ENCODE results near the gene WDR91. TPM values are rescaled to one million over a fixed set of nuclear protein-coding genes. Genes with fewer than 3 reads are reported as not detected.

Gene WDR91
- total RNA-seq, 4 donors from 2014 or later = 18.7 to 37.1 (median 30.0) TPM

DNA sequence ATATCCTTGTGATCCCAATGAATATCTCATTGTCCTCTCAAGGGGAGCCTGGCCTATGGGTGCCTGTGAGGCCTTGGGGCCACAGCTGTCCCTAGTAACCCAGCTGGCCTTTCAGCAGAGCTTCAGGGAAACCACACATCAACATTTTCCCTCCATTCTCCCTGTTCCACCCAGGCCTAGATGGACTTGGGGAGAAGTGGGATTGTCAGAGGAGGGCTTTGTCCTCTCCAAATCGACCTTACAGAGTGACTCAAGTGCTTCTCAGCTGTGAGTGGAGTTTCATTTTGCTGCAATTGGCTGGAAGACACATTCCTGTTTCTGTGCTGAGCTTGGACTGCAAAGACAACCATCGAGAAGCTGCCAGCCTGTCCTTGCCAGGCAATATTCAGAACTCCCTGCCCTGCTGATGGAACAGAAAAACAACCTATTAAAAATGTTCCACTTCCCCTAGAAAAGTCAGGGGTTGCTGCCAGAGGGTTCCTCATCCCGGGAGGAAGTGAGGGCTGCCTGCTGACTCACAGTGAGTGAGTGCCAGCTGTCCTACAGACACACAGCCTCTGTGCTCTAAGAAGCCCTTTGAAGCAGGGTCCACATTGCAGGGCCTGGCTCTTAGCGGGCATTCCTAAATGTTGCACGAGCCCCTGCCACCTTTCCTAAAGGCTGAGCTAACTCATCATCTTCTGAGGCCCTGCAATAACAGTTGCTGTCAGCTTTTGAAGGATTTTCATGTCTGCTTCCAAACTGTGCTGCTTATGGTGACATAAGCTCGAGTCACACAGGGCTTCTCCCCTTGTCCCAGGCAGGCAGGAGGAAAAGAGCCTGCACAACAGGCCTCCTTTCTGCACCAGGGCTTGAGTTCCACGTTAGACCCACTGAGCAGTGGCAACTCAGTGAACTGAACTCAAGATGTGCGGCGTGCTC, 42.8 kb upstream of the WDR91 start:
- no peak overlapping the region for H3K4me3 ChIP-seq
- 40% methylated on average over 1 of the region's 9 CpGs; no CpG with 5 or more reads in 1 of the 2 donors for WGBS, 2 donors (ENCODE audit: low coverage in 1 of 2)
- peaks cover 3 to 31% (median 20%) of the 10 kb centered on the region in 3 donors for H3K4me1 ChIP-seq
- H3K36me3 ChIP-seq = no peaks in the 10 kb centered on the region
- H3K9me3 ChIP-seq = no peaks in the 10 kb centered on the region
- H3K27me3 ChIP-seq = no peaks in the 10 kb centered on the region
- TF ChIP-seq POLR2AphosphoS5 (IDR thresholded peaks at IDR 0.05) (peak; percentile 50), EP300 (IDR thresholded peaks at IDR 0.05) (no peak)
- ATAC-seq = peak; percentile 88
- peak overlapping the region; percentile 80 to 89 (median 84) for H3K27ac ChIP-seq

DNA sequence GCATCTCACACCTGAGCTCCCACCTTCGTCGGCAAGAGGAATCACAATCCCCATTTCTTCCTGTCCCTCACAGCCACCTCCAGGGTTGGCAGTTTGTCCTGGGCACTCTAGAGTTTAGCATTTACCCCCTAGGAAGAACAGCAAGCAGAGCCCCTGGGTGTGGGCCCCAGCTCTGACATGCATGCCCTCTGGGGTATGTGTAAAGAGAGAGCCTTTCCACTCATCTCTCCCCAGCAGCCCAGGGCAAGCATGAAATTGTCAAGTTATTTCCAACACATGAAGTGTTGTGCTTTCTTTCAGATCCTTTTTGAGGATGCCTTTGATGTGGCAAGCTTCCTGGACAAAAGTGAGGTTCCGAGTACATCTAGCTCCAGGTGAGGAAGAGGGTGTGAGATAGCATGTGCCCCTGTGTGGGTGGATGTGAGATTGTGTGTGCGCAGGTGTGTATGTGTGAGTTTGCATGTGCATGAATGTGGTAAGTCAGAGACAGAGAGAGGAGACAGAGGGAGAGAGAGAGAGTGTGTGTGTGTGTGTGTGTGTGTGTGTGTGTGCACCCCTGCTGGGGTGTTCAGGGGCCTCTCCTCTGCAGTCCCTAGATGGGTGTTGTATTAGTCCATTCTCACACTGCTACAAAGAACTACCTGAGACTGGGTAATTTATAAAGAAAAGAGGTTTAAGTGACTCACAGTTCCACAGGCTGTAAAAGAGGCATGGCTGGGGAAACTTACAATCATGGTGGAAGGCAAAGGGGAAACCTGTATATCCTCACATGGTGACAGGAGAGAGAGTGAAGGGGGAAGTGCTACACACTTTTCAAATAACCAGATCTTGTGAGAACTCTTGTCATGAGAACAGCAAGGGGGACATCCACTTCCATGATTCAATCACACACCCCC, 40.4 kb upstream of the WDR91 start:
- no peak for ATAC-seq
- H3K27me3 ChIP-seq = no peaks in the 10 kb centered on the region

DNA sequence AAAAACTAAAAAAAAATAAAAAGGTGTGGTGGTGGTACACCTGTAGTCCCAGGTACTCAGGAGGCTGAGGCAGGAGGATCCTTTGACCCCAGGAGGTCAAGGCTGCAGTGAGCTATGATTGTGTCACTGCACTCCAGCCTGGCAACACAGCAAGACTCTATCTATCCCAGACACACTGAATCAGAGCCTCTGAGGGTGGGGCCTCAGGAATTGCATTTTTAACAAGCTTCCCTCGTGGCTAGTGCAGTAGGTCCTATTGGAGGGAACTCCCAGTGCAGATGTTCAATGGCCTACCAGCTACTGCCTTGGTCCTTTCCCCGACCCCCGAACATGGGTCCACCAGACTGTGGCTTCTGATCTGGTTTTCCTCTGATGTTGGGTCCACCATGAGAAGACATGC, 37.2 kb upstream of the WDR91 start:
- Histone ChIP-seq H3K27me3 (no peaks in the 10 kb centered on the region), H3K4me3 (no peak overlapping the region), H3K36me3 (no peaks in the 10 kb centered on the region), H3K4me1 (peaks cover under 1 to 6% (median 5%) of the 10 kb centered on the region in 3 donors), H3K9me3 (no peaks in the 10 kb centered on the region), H3K27ac (no peak overlapping the region)
- TF ChIP-seq POLR2A (IDR thresholded peaks at IDR 0.05) (no peak), POLR2AphosphoS5 (IDR thresholded peaks at IDR 0.05) (no peak), EP300 (IDR thresholded peaks at IDR 0.05) (no peak)
- TF ChIP-seq, protein P1, sequence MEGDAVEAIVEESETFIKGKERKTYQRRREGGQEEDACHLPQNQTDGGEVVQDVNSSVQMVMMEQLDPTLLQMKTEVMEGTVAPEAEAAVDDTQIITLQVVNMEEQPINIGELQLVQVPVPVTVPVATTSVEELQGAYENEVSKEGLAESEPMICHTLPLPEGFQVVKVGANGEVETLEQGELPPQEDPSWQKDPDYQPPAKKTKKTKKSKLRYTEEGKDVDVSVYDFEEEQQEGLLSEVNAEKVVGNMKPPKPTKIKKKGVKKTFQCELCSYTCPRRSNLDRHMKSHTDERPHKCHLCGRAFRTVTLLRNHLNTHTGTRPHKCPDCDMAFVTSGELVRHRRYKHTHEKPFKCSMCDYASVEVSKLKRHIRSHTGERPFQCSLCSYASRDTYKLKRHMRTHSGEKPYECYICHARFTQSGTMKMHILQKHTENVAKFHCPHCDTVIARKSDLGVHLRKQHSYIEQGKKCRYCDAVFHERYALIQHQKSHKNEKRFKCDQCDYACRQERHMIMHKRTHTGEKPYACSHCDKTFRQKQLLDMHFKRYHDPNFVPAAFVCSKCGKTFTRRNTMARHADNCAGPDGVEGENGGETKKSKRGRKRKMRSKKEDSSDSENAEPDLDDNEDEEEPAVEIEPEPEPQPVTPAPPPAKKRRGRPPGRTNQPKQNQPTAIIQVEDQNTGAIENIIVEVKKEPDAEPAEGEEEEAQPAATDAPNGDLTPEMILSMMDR (IDR thresholded peaks at IDR 0.05) = no peak
- ATAC-seq = no peak
- WGBS, 2 donors (ENCODE audit: low coverage in 1 of 2) = no CpG with 5 or more reads among the region's 3 CpGs

More for the DNA sequence above, 40.4 kb upstream of the WDR91 start:
- H3K9me3 ChIP-seq = no peaks in the 10 kb centered on the region
- 86 to 94% methylated on average over 2 to 3 of the region's 4 CpGs for WGBS, 2 donors (ENCODE audit: low coverage in 1 of 2)
- H3K4me1 ChIP-seq = peaks cover 3 to 31% (median 20%) of the 10 kb centered on the region in 3 donors
- H3K27ac ChIP-seq = no peak overlapping the region
- H3K4me3 ChIP-seq = no peak overlapping the region
- H3K36me3 ChIP-seq = no peaks in the 10 kb centered on the region
- TF ChIP-seq, protein P1 (IDR thresholded peaks at IDR 0.05) = no peak
- TF ChIP-seq EP300 (IDR thresholded peaks at IDR 0.05) (no peak), POLR2AphosphoS5 (IDR thresholded peaks at IDR 0.05) (no peak), POLR2A (IDR thresholded peaks at IDR 0.05) (no peak)

DNA sequence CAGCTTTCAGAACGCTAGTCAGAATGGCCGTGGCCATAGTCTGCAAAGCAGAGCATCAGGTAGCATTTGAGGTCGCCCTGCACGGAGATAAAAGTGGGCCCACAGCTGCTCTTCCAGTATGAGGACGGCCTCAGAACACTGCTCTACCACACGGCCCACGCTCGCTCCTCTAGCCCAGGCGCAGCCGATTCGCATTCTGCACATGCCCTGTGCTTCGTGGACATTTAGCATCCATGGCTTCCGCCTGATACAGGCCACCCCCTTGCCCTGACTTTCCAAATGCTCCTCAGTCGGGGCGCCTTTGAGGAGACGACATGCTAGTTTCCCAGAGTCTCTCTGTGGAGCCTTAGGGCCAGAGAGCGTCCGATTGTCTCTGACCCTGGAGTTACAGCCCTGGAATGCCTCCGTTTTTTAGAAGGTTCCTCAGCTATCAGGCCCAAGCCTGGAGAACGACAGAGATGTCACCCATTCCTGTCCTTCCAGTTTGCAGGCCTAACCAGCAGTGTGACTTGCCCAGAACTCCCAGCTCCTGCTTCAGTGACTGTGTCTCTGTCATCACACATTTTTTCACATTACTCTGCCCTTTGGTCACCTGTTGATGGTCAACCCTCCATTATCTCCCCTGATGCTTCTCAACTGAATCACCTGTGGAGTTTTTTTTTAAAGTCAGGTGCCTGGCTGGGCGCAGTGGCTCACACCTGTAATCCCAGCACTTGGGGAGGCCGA, 36.6 kb upstream of the WDR91 start:
- no peak for ATAC-seq
- Histone ChIP-seq H3K36me3 (no peaks in the 10 kb centered on the region), H3K9me3 (no peaks in the 10 kb centered on the region), H3K4me1 (no peaks in the 10 kb centered on the region), H3K27me3 (no peaks in the 10 kb centered on the region), H3K27ac (no peak overlapping the region), H3K4me3 (no peak overlapping the region)
- 80 to 93% methylated on average over 2 to 13 of the region's 22 CpGs for WGBS, 2 donors (ENCODE audit: low coverage in 1 of 2)
- TF ChIP-seq POLR2A (IDR thresholded peaks at IDR 0.05) (no peak), POLR2AphosphoS5 (IDR thresholded peaks at IDR 0.05) (no peak), EP300 (IDR thresholded peaks at IDR 0.05) (no peak)
- TF ChIP-seq, protein P1 (IDR thresholded peaks at IDR 0.05) = no peak

All from gastroesophageal sphincter (tissue), 4 donors.